ENCODE results near the gene ARHGEF28.

The ARHGEF28 gene

DNA sequence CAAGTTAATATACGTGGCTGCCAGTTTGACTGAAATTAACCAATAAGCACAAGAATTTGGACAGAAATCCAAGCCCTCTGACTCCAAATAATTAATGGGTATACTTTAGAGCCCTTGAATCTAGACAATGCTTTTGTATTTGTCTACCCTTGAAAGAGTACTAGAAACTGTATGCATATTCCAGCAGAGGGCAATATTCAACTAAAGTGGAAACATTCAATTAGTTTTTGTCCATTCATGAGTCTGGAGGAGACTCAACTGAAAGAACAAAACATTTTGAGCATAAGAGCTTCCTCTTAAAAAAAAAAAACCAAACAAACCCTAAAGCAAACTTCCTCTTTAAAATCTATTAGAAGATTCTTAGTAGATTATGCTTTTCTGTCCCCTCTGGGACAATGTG lies 157.8 kb downstream of the ARHGEF28 start:
- no peaks in the 10 kb centered on the region for H3K36me3 ChIP-seq (ENCODE audit: control insufficient read depth, insufficient read depth, low read length)
- H3K4me1 ChIP-seq (ENCODE audit: control insufficient read depth, insufficient read depth, low read length), result peaks cover 24% of the 10 kb centered on the region
- no peak overlapping the region for H3K9ac ChIP-seq (ENCODE audit: low read length)
- no peak overlapping the region for H3K4me3 ChIP-seq (ENCODE audit: low read length)
- no peaks in the 10 kb centered on the region for H3K27me3 ChIP-seq (ENCODE audit: control insufficient read depth, insufficient read depth, low read length)
- H3K9me3 ChIP-seq (ENCODE audit: control insufficient read depth, low read length), result no peaks in the 10 kb centered on the region

DNA sequence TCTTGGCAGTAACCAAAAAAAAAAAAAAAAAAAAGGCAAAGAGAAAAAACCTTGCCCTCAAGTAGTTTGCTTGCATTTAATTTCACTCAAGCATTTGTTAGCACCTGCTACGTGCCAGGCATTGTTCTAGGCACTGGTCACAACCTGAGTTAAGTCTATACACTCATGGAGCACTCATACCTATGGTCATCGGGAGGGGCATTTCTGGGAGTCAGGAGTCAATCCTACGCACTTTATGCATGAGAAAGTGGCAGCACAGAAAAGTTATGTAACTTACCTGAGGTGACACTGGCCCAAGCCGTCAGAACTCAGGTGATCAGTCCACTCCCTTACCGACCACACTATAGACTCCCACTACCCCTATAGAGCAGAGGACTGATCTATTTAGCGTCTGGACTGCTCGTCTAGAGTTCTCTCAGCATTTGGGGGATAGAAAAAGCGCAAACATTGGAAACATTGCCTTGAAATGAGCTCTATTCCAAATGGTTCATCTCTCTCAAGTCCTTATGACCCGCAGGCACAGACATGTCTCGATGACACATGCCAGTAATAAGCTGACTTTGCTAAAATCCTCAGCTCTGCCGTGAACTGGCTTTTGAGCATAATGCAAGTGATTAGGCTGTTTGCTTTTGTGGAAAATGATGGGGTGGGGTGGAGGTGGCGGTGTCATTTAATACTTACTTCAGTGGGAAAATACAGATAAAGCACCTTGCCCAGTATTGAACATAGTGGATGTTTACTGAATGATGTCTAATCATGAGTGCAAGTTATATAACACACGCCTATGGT lies 160.2 kb downstream of the ARHGEF28 start:
- H3K4me1 ChIP-seq (ENCODE audit: control insufficient read depth, insufficient read depth, low read length), result peaks cover 25% of the 10 kb centered on the region
- H3K36me3 ChIP-seq (ENCODE audit: control insufficient read depth, insufficient read depth, low read length), result no peaks in the 10 kb centered on the region
- H3K27me3 ChIP-seq (ENCODE audit: control insufficient read depth, insufficient read depth, low read length), result no peaks in the 10 kb centered on the region
- no peak overlapping the region for H3K4me3 ChIP-seq (ENCODE audit: low read length)
- H3K9me3 ChIP-seq (ENCODE audit: control insufficient read depth, low read length), result no peaks in the 10 kb centered on the region
- no peak overlapping the region for H3K9ac ChIP-seq (ENCODE audit: low read length)

DNA sequence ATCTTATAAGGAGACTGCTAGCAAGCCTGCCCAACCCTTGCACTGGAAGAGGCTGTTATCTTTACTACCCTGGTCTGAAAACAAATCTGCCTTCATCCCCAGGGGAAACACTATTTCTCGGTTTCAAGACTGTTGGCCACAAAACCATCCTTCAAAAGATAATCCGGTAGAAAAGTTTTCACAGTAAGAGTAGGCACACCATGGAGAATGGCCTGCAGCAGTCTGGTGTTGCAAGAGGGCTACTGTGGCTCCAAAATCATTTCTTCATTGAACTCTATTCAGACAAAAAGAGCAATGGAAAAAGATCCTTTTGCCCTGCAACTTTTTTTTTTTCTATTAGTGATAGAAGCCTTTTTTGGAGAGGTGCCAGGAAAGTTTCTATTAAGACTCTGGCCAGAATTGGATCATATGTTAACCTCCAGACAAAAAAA lies 163.9 kb downstream of the ARHGEF28 start:
- Histone ChIP-seq H3K27me3 (ENCODE audit: control insufficient read depth, insufficient read depth, low read length) (no peaks in the 10 kb centered on the region), H3K4me1 (ENCODE audit: control insufficient read depth, insufficient read depth, low read length) (peaks cover 34% of the 10 kb centered on the region), H3K9me3 (ENCODE audit: control insufficient read depth, low read length) (no peaks in the 10 kb centered on the region), H3K9ac (ENCODE audit: low read length) (no peak overlapping the region), H3K4me3 (ENCODE audit: low read length) (no peak overlapping the region), H3K36me3 (ENCODE audit: control insufficient read depth, insufficient read depth, low read length) (no peaks in the 10 kb centered on the region)

DNA sequence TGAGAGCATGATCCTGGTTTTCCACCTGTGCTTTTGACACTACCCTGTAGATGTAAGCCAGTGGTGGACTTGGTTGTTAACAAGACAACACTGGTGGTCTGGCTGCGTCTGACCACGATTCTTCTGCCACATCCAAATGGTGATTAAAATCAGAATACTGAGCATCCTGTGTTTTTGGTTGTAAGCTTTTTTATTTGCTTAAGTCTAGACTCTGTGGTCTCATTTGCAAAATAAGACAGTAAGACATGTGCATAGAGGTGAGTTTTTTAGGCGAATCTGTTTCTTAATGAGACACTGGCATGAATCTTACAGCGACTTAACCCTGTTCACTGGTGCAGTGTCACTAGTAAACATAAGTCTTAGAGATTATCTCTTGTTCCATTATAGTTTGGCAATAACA lies 165.4 kb downstream of the ARHGEF28 start:
- H3K36me3 ChIP-seq (ENCODE audit: control insufficient read depth, insufficient read depth, low read length), result peaks cover 5% of the 10 kb centered on the region
- peaks cover 37% of the 10 kb centered on the region for H3K4me1 ChIP-seq (ENCODE audit: control insufficient read depth, insufficient read depth, low read length)
- H3K9me3 ChIP-seq (ENCODE audit: control insufficient read depth, low read length), result no peaks in the 10 kb centered on the region
- H3K4me3 ChIP-seq (ENCODE audit: low read length), result no peak overlapping the region
- no peak overlapping the region for H3K9ac ChIP-seq (ENCODE audit: low read length)
- H3K27me3 ChIP-seq (ENCODE audit: control insufficient read depth, insufficient read depth, low read length), result no peaks in the 10 kb centered on the region

DNA sequence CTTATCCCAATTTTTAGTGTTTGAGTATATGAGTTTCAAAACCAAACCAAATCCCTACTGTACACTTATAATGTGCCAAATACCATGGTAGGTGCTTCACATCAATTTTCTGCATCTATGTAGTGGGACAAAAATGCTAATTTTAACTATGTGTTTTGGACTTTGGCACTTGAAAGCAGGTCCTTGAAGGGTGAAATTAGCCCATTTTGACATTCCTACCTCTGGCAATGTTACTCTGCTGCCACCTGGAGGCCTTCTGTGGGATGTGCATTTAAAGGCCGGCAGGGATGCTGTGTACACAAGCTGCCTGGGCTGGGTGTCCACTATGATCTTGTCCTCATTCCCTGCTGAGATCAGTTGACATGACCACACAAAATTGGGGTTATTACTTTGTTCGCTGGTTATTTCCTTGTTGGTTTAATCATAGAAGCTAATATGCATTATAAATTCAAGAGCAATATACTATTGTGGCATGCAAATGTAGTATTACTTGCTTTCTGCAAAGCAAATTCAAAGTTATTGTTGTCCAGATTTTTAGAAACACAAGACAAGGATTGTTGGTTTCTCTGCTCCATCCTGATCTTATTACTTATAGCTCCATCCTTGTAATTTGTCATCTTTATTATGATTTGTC lies 166.8 kb downstream of the ARHGEF28 start:
- Histone ChIP-seq H3K4me3 (ENCODE audit: low read length) (no peak overlapping the region), H3K9ac (ENCODE audit: low read length) (no peak overlapping the region), H3K4me1 (ENCODE audit: control insufficient read depth, insufficient read depth, low read length) (peaks cover 27% of the 10 kb centered on the region), H3K27me3 (ENCODE audit: control insufficient read depth, insufficient read depth, low read length) (no peaks in the 10 kb centered on the region), H3K9me3 (ENCODE audit: control insufficient read depth, low read length) (no peaks in the 10 kb centered on the region), H3K36me3 (ENCODE audit: control insufficient read depth, insufficient read depth, low read length) (peaks cover 5% of the 10 kb centered on the region)

DNA sequence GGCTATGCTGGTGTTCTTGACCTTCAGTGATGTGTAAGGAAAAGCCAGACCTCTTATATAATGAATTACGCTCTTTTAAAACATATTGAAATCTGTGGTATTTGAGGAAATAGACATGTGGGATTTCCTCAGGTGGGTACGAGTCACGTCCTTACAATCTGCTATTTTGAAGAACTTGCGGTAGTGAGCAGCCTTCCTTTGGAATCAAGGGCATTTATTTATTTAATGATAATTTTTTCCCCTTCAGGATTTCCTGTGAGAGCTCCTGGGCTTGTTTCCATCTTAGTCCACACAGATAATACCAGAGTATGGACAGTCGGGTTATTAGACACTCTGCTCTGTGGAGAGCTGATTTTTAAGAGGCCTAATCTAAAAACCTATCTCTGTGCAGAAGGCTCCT lies 167.9 kb downstream of the ARHGEF28 start:
- H3K9me3 ChIP-seq (ENCODE audit: control insufficient read depth, low read length), result no peaks in the 10 kb centered on the region
- H3K9ac ChIP-seq (ENCODE audit: low read length), result no peak overlapping the region
- peaks cover 5% of the 10 kb centered on the region for H3K36me3 ChIP-seq (ENCODE audit: control insufficient read depth, insufficient read depth, low read length)
- H3K4me1 ChIP-seq (ENCODE audit: control insufficient read depth, insufficient read depth, low read length), result peaks cover 27% of the 10 kb centered on the region
- no peaks in the 10 kb centered on the region for H3K27me3 ChIP-seq (ENCODE audit: control insufficient read depth, insufficient read depth, low read length)
- no peak overlapping the region for H3K4me3 ChIP-seq (ENCODE audit: low read length)

DNA sequence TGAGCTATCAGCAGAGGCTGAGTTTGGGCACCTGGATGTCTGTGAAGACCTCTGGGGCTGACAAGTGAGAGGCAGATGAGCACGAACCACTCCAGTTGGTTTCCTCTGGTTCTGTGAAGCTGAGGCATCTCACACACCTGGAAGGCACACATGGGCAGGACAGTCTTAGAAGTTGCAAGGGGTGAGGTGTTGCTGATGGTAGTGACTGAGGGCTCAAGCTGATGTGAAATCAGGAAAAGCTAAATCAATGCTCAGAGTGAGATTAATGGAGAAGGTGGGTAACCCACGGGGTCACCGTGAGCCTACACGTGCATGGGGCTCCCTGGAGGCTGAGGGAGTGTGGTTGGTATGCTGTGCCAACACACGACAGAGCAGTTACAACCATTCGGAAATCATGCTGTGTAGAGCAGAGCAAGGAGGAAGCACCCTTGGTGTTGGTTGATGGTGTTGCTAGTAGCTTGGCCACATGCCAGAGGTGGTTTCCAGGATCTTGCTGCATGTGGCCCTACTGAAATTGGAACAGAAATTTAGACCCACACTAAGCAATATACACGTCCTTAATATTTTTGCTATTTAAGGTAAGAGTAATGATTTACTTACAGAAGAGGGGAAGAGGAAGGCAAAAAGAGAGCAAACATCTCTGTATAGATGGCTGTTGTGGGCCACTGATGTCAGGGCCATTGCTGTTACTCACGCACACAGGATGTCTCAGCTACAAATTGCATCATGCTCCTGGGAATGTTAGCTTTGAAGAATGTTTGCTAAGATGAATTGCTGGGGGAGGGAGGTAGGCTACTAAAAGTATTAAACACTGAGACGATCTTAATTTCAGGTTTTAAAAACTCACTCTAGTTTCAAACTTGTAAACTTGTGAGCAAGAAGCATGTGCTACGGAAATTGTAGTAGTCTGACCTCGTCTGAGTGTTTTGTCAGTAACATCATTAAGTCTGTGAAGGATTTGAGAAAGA lies 170.5 kb downstream of the ARHGEF28 start:
- Histone ChIP-seq H3K27me3 (ENCODE audit: control insufficient read depth, insufficient read depth, low read length) (no peaks in the 10 kb centered on the region), H3K4me3 (ENCODE audit: low read length) (no peak overlapping the region), H3K9me3 (ENCODE audit: control insufficient read depth, low read length) (no peaks in the 10 kb centered on the region), H3K4me1 (ENCODE audit: control insufficient read depth, insufficient read depth, low read length) (peaks cover 24% of the 10 kb centered on the region), H3K36me3 (ENCODE audit: control insufficient read depth, insufficient read depth, low read length) (peaks cover 5% of the 10 kb centered on the region), H3K9ac (ENCODE audit: low read length) (no peak overlapping the region)

DNA sequence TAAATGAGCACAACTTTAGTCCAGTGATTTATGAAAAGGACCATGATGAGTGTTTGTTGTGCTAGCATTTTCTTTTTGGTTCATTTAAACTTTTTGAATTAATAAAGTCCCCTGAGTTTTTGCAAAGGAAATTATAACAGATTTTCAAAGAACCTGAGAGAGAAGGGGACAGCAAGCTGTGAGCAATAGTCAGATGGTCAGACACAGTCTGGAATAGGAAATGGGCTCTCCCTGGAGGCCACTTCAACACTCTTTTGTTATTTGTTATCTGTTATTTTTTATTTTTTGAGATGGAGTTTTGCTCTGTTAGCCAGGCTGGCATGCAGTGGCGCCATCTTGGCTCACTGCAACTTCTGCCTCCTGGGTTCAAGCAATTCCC lies 171.1 kb downstream of the ARHGEF28 start:
- Histone ChIP-seq H3K9me3 (ENCODE audit: control insufficient read depth, low read length) (no peaks in the 10 kb centered on the region), H3K27me3 (ENCODE audit: control insufficient read depth, insufficient read depth, low read length) (no peaks in the 10 kb centered on the region), H3K4me3 (ENCODE audit: low read length) (no peak overlapping the region), H3K9ac (ENCODE audit: low read length) (no peak overlapping the region), H3K4me1 (ENCODE audit: control insufficient read depth, insufficient read depth, low read length) (peaks cover 19% of the 10 kb centered on the region), H3K36me3 (ENCODE audit: control insufficient read depth, insufficient read depth, low read length) (peaks cover 5% of the 10 kb centered on the region)

DNA sequence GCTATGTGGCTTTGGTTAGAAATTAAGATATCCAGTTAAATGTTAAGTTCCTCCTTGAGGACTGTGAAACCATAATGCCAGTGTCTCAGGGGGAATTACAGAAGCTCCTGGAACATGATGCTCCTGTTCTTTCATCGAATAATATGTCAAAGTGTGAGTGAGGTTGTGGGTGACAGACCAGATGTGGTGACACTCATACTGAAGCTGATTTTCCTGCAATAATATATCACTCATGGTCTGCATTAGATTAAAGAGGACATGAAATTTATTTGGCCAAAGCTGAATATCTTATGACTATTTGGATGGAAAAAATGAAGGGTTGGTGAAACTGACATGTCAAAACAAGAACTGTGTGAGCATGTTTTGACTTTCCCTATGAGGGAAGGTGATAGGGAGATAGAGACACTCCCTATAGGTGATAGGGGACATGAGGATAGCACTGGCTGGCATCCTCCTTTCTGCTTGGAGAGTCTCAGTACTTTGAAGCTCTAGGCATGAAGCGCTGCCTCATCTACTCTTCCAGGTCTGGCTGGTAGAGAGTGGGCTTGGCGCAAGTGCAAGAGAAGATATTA lies 173.5 kb downstream of the ARHGEF28 start:
- Histone ChIP-seq H3K27me3 (ENCODE audit: control insufficient read depth, insufficient read depth, low read length) (no peaks in the 10 kb centered on the region), H3K4me1 (ENCODE audit: control insufficient read depth, insufficient read depth, low read length) (peaks cover 11% of the 10 kb centered on the region), H3K9ac (ENCODE audit: low read length) (no peak overlapping the region), H3K4me3 (ENCODE audit: low read length) (no peak overlapping the region), H3K9me3 (ENCODE audit: control insufficient read depth, low read length) (no peaks in the 10 kb centered on the region), H3K36me3 (ENCODE audit: control insufficient read depth, insufficient read depth, low read length) (peaks cover 5% of the 10 kb centered on the region)

DNA sequence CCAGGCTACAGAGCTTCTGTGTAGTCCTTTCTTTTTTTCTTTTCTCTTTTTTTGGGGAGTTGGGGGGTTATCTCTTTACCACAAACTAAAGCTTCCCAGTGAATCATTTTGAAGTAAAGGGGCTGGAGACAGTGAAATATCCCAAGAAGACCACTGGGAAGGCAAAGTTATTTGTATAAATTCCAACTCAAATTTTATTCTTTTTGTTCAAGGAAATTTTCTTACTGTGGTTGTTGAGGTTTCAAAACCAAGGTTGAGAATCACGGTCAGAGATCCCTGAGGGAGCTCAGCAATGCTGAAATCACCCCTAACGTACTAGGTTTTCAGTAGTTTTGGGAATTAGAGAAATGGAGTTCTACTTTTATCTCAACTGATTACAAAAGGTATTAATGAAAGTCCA lies 175.7 kb downstream of the ARHGEF28 start:
- no peaks in the 10 kb centered on the region for H3K9me3 ChIP-seq (ENCODE audit: control insufficient read depth, low read length)
- H3K9ac ChIP-seq (ENCODE audit: low read length), result no peak overlapping the region
- H3K4me3 ChIP-seq (ENCODE audit: low read length), result no peak overlapping the region

DNA sequence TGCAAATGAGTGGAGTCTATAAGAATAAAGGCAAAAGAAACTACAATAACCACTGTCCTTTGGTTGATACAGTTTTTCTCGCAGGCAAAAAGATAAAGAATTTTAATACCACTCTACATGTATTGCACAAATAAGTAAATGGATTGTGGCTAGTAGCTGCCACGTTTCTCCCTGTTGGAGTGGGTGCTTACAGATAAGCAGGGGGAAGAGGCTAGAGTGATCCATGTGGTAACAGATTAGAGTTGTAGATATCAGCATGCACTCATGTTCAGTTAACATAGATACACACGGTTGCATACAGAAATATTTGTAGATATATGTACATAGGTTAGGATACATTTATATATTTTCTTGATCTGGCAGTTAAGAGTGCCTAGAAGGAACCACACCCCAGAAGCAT lies 179.5 kb downstream of the ARHGEF28 start:
- no peak overlapping the region for H3K9ac ChIP-seq (ENCODE audit: low read length)
- no peaks in the 10 kb centered on the region for H3K9me3 ChIP-seq (ENCODE audit: control insufficient read depth, low read length)
- no peaks in the 10 kb centered on the region for H3K27me3 ChIP-seq (ENCODE audit: control insufficient read depth, insufficient read depth, low read length)
- H3K4me3 ChIP-seq (ENCODE audit: low read length), result no peak overlapping the region
- no peaks in the 10 kb centered on the region for H3K4me1 ChIP-seq (ENCODE audit: control insufficient read depth, insufficient read depth, low read length)
- H3K36me3 ChIP-seq (ENCODE audit: control insufficient read depth, insufficient read depth, low read length), result no peaks in the 10 kb centered on the region

More for the DNA sequence above, 175.7 kb downstream of the ARHGEF28 start:
- no peaks in the 10 kb centered on the region for H3K36me3 ChIP-seq (ENCODE audit: control insufficient read depth, insufficient read depth, low read length)
- no peaks in the 10 kb centered on the region for H3K27me3 ChIP-seq (ENCODE audit: control insufficient read depth, insufficient read depth, low read length)
- H3K4me1 ChIP-seq (ENCODE audit: control insufficient read depth, insufficient read depth, low read length), result no peaks in the 10 kb centered on the region
